Smooth muscle cell of the brain vasculature (primary cell): ENCODE results near the gene PYROXD2.

Experiments
- DNase-seq: peaks from one replicate; pipeline ENCODE4 v3.0.0-alpha.2; 2012; ENCODE audit warnings: low read depth, low spot score

PYROXD2 gene

DNA sequence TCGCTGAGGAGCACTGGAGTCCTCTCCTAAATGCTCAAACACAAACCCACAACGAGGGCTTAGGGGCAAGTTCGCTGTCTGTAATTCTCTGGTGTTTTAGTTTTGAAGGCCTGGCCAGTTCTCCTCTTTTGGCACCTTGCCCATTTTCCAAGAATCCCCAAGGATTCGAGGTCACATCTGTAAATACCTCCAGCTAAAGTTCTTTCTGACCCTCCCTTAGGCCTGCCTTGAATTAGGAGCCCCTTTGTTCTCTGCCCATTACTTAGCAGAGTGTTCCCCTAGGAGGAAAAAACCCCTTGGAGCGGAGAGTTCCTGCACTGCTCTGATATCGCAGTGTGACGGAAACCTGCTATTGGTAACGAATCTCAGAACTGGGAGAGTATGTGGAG is 743 bp upstream of the PYROXD2 start:
- peak; percentile 10 for DNase-seq

DNA sequence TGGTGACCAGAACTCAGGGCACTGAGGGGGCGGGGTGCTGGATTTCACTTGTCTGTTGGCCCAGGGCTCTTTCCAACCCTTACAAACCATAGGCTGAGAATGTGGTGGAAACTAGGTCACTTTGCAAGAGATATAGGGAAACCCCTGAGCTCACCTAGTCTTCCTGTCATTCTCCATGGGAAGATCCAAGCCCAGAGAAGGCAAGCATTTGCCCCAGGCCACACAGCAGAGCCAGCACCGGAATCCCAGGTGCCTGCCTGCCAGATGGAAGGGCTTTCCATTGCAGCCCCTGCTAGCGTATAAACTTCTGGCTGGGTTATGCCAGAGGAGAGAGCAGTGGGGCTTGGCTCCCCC is 427 bp downstream of the PYROXD2 start:
- DNase-seq = no peak

- DNase-seq = no peak
These were observed 3.2 kb downstream of the PYROXD2 start for GRCh38 chr10:98411768-98412167.

DNA sequence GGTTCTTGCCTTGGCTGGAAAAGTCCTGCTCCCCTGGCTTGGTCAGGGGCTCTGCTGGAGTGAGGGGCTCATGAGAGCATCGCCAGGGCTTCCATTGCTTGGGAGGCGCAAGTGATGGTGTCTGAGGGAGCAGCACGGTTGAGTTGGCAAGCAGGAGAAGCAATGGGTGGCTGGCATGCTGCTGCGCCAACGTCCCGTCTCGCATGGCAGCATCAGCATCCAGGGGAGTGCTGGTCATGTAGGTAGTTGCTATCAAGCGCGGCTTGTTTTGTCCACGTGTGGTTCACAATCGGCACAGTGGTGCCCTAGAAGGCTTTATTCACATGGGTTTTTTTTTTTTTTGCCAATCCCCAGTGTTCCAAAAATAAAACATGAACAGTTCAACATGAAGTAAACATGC is 3.8 kb downstream of the PYROXD2 start:
- DNase-seq = no peak

- no peak for DNase-seq
These were observed 4.2 kb downstream of the PYROXD2 start for GRCh38 chr10:98410759-98411158.

- DNase-seq = no peak
These were observed 4.7 kb downstream of the PYROXD2 start for GRCh38 chr10:98410135-98410743.

DNA sequence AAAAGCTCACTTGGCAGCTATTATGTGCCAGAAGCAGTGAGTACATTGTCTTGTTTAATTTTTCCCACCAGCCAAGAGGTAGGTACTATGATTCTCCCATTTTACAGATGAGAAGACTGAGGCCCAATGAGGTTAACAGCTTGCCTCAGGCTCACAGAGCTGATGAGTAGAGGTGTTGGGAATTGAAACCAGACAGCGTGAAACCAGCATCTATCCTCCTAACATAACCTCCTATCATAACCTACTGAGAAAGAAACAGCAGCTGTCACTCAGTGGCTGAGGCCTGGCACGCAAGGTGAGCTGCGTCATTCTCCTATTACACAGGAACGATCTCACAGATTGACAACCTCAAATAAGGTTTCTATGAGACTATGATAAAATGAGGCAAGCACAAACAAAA is 6.2 kb downstream of the PYROXD2 start:
- DNase-seq = no peak

DNA sequence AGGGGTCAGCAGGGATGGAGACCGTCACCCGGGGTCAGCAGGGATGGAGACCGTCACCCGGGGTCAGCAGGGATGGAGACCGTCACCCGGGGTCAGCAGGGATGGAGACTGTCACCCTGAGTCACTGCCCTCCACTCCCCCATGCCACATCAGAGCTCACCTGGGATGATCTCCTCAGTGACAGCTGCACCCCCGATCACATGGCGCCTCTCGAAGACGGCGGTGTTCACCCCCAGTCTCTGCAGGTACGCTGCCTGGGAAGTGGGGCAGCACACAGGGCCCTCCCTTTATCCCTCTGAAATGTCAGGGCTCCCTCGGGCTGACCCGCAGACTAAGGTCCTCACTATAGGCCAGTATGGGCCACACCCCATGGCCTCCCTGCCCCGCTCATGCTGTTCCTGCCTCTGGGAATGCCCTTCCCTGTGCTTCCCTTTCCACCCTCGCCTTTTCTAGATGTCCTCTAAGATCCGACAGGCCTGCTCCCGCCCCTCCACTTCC is 7.2 kb downstream of the PYROXD2 start:
- no peak for DNase-seq

- DNase-seq = no peak
These were observed 7.8 kb downstream of the PYROXD2 start for GRCh38 chr10:98407017-98407743.

DNA sequence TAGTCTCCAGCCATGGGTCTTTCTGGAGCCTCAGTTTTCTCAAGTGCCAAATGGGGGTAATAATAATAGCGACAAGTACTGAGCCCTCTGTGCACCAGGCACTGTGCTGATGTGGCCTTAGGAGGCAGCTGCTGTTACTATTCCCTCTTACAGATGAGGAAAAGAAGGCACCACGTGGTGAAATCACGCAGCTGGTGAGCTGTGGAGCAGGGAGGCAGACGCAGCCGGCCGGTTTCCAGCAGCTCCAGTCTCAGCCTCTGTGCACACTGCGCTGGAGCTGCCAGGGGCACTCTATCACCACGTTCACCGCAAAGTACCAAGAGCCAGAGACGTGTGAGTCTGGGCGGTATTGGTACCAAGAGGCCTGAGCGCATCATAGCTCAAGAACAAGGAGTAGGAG is 9.6 kb downstream of the PYROXD2 start:
- no peak for DNase-seq

DNA sequence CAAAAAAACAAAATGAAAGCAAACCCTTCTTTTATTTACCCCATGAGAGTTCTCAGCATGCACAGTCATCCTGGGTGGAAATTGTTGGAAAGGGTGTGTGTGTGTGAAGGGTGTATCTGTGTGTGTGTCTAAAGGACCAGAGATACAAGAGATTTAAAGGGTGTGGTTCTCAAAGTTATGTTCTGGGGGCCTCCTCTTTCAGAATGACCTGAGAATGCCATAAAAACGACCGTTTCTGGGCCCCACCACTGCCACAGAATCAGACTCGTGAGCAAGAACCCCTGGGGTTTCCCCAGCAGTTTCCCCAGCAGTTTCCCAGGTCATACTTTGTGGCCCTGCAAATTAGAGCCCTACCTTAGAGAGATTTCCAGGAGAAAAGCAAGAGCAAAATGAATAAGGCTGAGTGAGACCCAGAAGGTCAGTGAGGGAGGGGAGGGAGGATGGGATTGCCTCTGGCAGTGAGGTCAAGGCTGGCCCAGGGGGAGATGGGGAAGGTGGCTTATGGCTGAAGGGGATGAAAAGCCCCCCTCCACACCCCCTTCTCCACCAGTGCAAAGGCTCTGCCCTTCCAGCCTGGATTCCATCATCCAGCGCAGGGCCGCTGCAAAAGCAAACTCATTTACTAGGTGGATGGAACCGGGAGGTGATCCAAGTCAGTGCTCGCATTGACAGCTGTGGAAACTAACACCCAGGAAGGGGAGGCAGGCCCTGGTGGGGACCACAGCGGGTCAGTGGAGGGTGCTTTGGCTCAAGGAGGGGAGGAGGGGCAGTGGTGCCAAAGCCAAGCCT is 10.2 kb downstream of the PYROXD2 start:
- no peak for DNase-seq

DNA sequence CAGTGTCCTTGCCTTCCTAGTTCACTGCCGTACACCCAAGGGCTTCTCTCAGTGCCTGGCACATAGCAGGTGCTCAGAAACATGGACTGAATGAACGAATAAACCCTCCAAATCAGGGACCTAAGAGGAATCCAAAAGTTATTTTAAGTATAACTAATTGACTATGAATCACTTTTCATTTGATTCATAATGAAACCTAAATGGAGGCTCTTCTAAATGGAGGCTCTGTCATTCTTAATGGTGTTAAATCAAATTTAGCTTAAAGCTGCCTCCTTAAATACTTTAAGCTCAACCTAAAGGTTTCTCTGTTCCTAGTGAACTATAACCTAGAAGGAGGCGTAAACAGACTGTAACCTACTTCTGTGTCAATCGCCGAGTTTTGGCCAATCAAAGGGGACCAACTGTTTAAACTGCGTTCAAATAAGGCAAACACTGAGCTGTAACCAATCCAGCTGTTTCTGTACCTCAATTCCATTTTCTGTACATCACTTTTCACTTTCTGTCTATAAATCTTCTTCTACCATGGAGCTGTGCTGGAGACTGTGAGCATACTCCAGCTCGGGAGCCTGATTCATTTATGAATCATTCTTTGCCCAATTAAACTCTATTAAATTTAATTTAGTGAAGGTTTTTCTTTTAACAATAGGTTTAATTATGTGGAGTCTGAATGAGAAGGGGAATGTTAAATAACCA is 11.0 kb downstream of the PYROXD2 start:
- DNase-seq = no peak

DNA sequence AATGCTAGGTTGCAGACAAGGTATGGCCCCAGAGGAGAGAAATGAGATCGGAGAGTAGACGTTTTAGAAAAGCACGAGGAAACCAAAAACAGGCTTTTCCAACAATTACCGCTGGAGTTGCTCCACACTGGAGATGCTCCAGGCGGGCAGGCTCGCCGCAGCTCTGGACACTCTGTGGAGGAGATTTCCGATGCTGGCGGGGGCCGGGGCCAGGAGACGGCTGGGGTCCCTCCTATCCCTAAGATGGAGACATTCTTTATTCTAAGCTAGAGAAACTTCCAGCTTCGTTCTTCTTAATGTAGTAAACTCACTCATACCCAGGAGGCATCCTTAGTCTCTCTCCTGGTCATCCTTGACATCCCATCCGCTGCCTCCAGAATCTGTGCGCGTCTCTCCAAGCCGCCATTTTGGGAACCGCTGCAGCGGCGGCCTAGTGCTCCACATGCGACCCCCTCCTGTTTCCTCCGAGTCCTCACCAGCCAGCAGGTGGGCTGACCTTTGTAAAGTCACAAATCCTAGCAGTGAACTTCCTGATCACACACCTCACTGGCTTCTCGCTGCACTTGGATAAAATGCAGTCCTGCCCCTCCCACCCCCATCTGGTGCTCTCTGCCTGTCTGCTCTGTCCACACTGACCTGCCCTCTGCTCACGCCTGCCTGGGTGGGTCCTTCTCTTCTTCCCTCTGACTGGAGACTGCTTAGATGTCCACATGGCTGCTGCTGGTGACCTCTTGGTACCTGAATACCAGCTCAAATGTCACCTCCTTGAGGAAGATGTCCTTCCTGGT is 11.9 kb downstream of the PYROXD2 start:
- DNase-seq = no peak

GRCh38 chr10:98402478-98402877 is 12.5 kb downstream of the PYROXD2 start:
- DNase-seq = no peak

GRCh38 chr10:98400482-98400881 is 14.5 kb downstream of the PYROXD2 start:
- DNase-seq = no peak

GRCh38 chr10:98399784-98400183 is 15.2 kb downstream of the PYROXD2 start:
- no peak for DNase-seq

- DNase-seq = no peak
These were observed 17.8 kb downstream of the PYROXD2 start for GRCh38 chr10:98397089-98397600.

- DNase-seq = no peak
These were observed 18.6 kb downstream of the PYROXD2 start for GRCh38 chr10:98396096-98397063.

- DNase-seq = no peak
These were observed 20.0 kb downstream of the PYROXD2 start for GRCh38 chr10:98394851-98395440.
